Transverse colon (tissue), 4 donors: ENCODE measurements around the gene EXD3. TPM values are rescaled to one million over a fixed set of nuclear protein-coding genes. Genes with fewer than 3 reads are reported as not detected.

Experiments
- DNase-seq: peaks from one replicate; pipeline ENCODE4 v3.0.0-alpha.2; 2019
- H3K27ac ChIP-seq, 4 donors: fragments of 200-600 bp; sonication (generic); 2 replicates each; pipeline ENCODE4 v1.5.1; 2016 to 2018; ENCODE audit warnings: inconsistent platforms in 4 of 4
- H3K27me3 ChIP-seq: fragments of 200-600 bp; sonication (generic); 2 replicates; pipeline ENCODE4 v1.5.1; 2017; ENCODE audit warnings: inconsistent platforms
- H3K36me3 ChIP-seq, 4 donors: fragments of 200-600 bp; sonication (generic); 2 replicates each; pipeline ENCODE4 v1.5.1; 2017 to 2019; ENCODE audit warnings: inconsistent platforms in 4 of 4
- H3K4me1 ChIP-seq, 4 donors: fragments of 200-600 bp; sonication (generic); 2 replicates each; pipeline ENCODE4 v1.5.1; 2017 to 2020; ENCODE audit warnings: inconsistent platforms in 4 of 4
- H3K4me3 ChIP-seq, 4 donors: fragments of 200-600 bp; sonication (generic); 1 replicate in 1 of 4; 2 replicates in 3 of 4; pipeline versions ENCODE4 v1.5.1 to v1.6.1; 2017 to 2019; ENCODE audit warnings: inconsistent platforms in 4 of 4
- H3K9me3 ChIP-seq, 2 donors: fragments of 200-600 bp; sonication (generic); 2 replicates each; pipeline ENCODE4 v1.5.1; 2017 to 2019; ENCODE audit warnings: inconsistent platforms in 2 of 2
- CTCF ChIP-seq, 5 experiments: fragments of 200-600 bp in 3 of 5; fragments of 450-650 bp in 2 of 5; sonication (generic) in 3 of 5; IDR thresholded peaks; 1 replicate in 2 of 5; 2 replicates in 3 of 5; pipeline ENCODE4 v1.5.1; 2016 to 2017; ENCODE audit warnings: antibody characterized with exemption in 5 of 5, inconsistent platforms in 3 of 5, mild to moderate bottlenecking in 2 of 5, moderate library complexity in 1 of 5
- EP300 ChIP-seq: sonication (generic); formaldehyde crosslinking; IDR thresholded peaks from one replicate; pipeline ENCODE4 v1.6.1; 2017; ENCODE audit warnings: antibody characterized with exemption, low read depth
- POLR2A ChIP-seq: fragments of 450-650 bp; IDR thresholded peaks from one replicate; pipeline ENCODE4 v1.6.1; 2016; ENCODE audit warnings: antibody characterized with exemption, mild to moderate bottlenecking, moderate library complexity
- POLR2AphosphoS5 ChIP-seq, 3 donors: sonication (generic); formaldehyde crosslinking; IDR thresholded peaks; one replicate each; pipeline ENCODE4 v1.6.1; 2016; ENCODE audit warnings: antibody characterized with exemption in 3 of 3
- WGBS, 2 donors: methylation state at CpG; one replicate each; pipeline ENCODE4 v1.1.5; 2018; ENCODE audit warnings: low coverage in 1 of 2; 5-methylcytosine and 5-hydroxymethylcytosine counted together
- in situ Hi-C, 4 donors: fragments of 200-750 bp; cut with MboI; loops; one replicate each; pipeline versions ENCODE4 v1.15.0 to v1.15.1; 2017; ENCODE audit warnings: low sequenced_read_pairs in 3 of 4, low pct_ligation_motif_present in 1 of 4, low pct_unique_long_range_greater_than_20kb in 1 of 4
- intact Hi-C: fragments of 100-400 bp; cut with DNase I; formaldehyde crosslinking; loops from one replicate; pipeline ENCODE4 v1.15.1; 2023; ENCODE audit warnings: low total_unique reads
- total RNA-seq, 4 donors: library from RNA; depleted of rRNA; stranded (reverse); fragments of >200 nt; gene quantifications; one replicate each; pipeline ENCODE4 v1.1.0, GENCODE V29; 2016

Gene EXD3
- total RNA-seq, 4 donors from 2014 or later, result 47.6 to 228 (median 74.2) TPM

GRCh38 chr9:137409515-137409914 is 13.4 kb downstream of the EXD3 start:
- Histone ChIP-seq H3K4me3 (no peak overlapping the region), H3K27me3 (no peaks in the 10 kb centered on the region), H3K4me1 (peaks cover 27 to 64% (median 46%) of the 10 kb centered on the region in 4 donors), H3K27ac (no peak overlapping the region), H3K36me3 (no peaks in the 10 kb centered on the region), H3K9me3 (no peaks in the 10 kb centered on the region)
- DNase-seq, result no peak
- intact Hi-C loops (no loop called here), in situ Hi-C loops (loop anchor here (10.0 to 25.0 kb wide), 2 partner anchors 122 to 125 kb away; partner anchors contain the start of gene TOR4A (in 2 of the 4))
- WGBS, 2 donors, result 89 to 92% methylated on average over 8 to 11 of the region's 11 CpGs
- TF ChIP-seq POLR2A (no peak), EP300 (no peak), CTCF (IDR thresholded peaks at IDR 0.05) (no peak), POLR2AphosphoS5 (IDR thresholded peaks at IDR 0.05) (no peak)

- no peak for DNase-seq
- H3K9me3 ChIP-seq, result no peaks in the 10 kb centered on the region
- H3K4me1 ChIP-seq, result peaks cover 27 to 62% (median 42%) of the 10 kb centered on the region in 4 donors
- H3K4me3 ChIP-seq, result no peak overlapping the region
- intact Hi-C loops (no loop called here), in situ Hi-C loops (loop anchor here (10.0 to 25.0 kb wide), 2 partner anchors 122 to 124 kb away; partner anchors contain the start of gene TOR4A (in 2 of the 4))
- WGBS, 2 donors, result 93% methylated on average over 21 of the region's 24 CpGs; no CpG with 5 or more reads in 1 of the 2 donors
- TF ChIP-seq POLR2A (no peak), CTCF (IDR thresholded peaks at IDR 0.05) (no peak), POLR2AphosphoS5 (IDR thresholded peaks at IDR 0.05) (no peak), EP300 (no peak)
- H3K27ac ChIP-seq, result no peak overlapping the region
- no peaks in the 10 kb centered on the region for H3K27me3 ChIP-seq
- H3K36me3 ChIP-seq, result no peaks in the 10 kb centered on the region
These were observed 14.1 kb downstream of the EXD3 start for GRCh38 chr9:137408651-137409405.

- Histone ChIP-seq H3K4me1 (peaks cover 26 to 54% (median 36%) of the 10 kb centered on the region in 4 donors), H3K27me3 (no peaks in the 10 kb centered on the region), H3K36me3 (no peaks in the 10 kb centered on the region), H3K4me3 (peak overlapping the region in 3 of 4 donors; percentile 9 to 47 (median 38)), H3K9me3 (no peaks in the 10 kb centered on the region), H3K27ac (peak overlapping the region; percentile 49 to 64 (median 54))
- no peak for DNase-seq
- intact Hi-C loops, result no loop called here
- in situ Hi-C loops, result loop anchor here (10.0 to 25.0 kb wide), 2 partner anchors 120 to 123 kb away; partner anchors contain the start of gene TOR4A (in 2 of the 4)
- TF ChIP-seq EP300 (no peak), POLR2A (no peak), POLR2AphosphoS5 (IDR thresholded peaks at IDR 0.05) (no peak), CTCF (IDR thresholded peaks at IDR 0.05) (no peak)
- WGBS, 2 donors, result 45% methylated on average over 15 of the region's 31 CpGs; no CpG with 5 or more reads in 1 of the 2 donors
These were observed 15.2 kb downstream of the EXD3 start for GRCh38 chr9:137407590-137408300.
